Adrenal gland (tissue), 12 donors: ENCODE data around the gene LIN7B. TPM values are rescaled to one million over a fixed set of nuclear protein-coding genes. Genes with fewer than 3 reads are reported as not detected.
A peak's percentile ranks its signal among the peaks of the same experiment; 100 is the strongest.

Source experiments
- DNase-seq, 7 donors: peaks; one replicate each; pipeline ENCODE4 v3.0.0-alpha.2; 2019 to 2020
- H3K27ac ChIP-seq, 5 donors: fragments of 200-600 bp; sonication (generic) in 4 of 5; 1 replicate in 3 of 5; 2 replicates in 2 of 5; pipeline versions ENCODE4 v1.5.1 to v1.8.0; 2016 to 2020; ENCODE audit warnings: mild to moderate bottlenecking in 1 of 5
- H3K27me3 ChIP-seq: fragments of 200-600 bp; 2 replicates; pipeline ENCODE4 v1.8.0; 2021
- H3K36me3 ChIP-seq, 2 donors: fragments of 200-600 bp; replicated peaks in 1 of 2; 1 replicate in 1 of 2; 2 replicates in 1 of 2; pipeline versions ENCODE4 v1.5.1 to v1.8.0; 2018 to 2022
- H3K4me1 ChIP-seq, 2 donors: fragments of 200-600 bp; replicated peaks in 1 of 2; 1 replicate in 1 of 2; 2 replicates in 1 of 2; pipeline versions ENCODE4 v1.5.1 to v1.8.0; 2018 to 2021
- H3K4me3 ChIP-seq, 4 donors: fragments of 200-600 bp; sonication (generic) in 3 of 4; one replicate each; pipeline ENCODE4 v1.5.1; 2016 to 2018
- H3K9me3 ChIP-seq, 3 donors: fragments of 200-600 bp; sonication (generic) in 1 of 3; replicated peaks in 1 of 3; 1 replicate in 2 of 3; 2 replicates in 1 of 3; pipeline versions ENCODE4 v1.5.1 to v1.8.0; 2016 to 2021
- POLR2A ChIP-seq, 2 donors: fragments of 450-650 bp; IDR thresholded peaks; one replicate each; pipeline ENCODE4 v1.6.1; 2017; ENCODE audit warnings: antibody characterized with exemption in 2 of 2, mild to moderate bottlenecking in 2 of 2, moderate library complexity in 1 of 2
- WGBS, 4 donors: extraction: QIAGEN DNeasy Blood & Tissue Kit in 2 of 4; methylation state at CpG; one replicate each; pipeline versions ENCODE4 v1.1.5 to v1.1.7; 2013 to 2017; 5-methylcytosine and 5-hydroxymethylcytosine counted together
- intact Hi-C, 2 donors: fragments of 100-400 bp; cut with DNase I; formaldehyde crosslinking; loops; one replicate each; pipeline versions ENCODE4 v1.14.1 to v1.15.0; 2022 to 2023
- polyA plus RNA-seq, 3 donors: library from polyadenylated mRNA; stranded (reverse); fragments of 200-250 nt in 2 of 3; fragments of 350-450 nt in 1 of 3; fragmentation: Illumina TruSeq in 1 of 3; extraction: RNeasy Lipid Tissue Mini Kit (QIAGEN cat#74804) in 1 of 3; gene quantifications; one replicate each; pipeline ENCODE4 v1.2.3, GENCODE V29; 2013 to 2014
- total RNA-seq, 9 donors: library from RNA; depleted of rRNA in 4 of 9; stranded (reverse); fragments of >200 nt in 4 of 9; fragments of 120-200 nt in 1 of 9; fragmentation: NEBNext Ultra II Directional in 1 of 9; extraction: Animal tissue kit (Norgen Biotek cat#: 25700) in 1 of 9; gene quantifications; one replicate each; pipeline versions ENCODE4 v1.1.0 to v1.2.4, GENCODE V29; 2013 to 2023
- TF ChIP-seq, protein P1 (sequence below), 6 experiments: fragments of 450-650 bp in 4 of 6; fragments of 200-600 bp in 2 of 6; sonication (generic) in 1 of 6; IDR thresholded peaks; 1 replicate in 5 of 6; 2 replicates in 1 of 6; pipeline versions ENCODE4 v1.5.1 to v1.8.0; 2016 to 2021; ENCODE audit warnings: antibody characterized with exemption in 6 of 6, mild to moderate bottlenecking in 2 of 6, moderate library complexity in 1 of 6
- donor health status: healthy with polysubstance abuse.
- donor health status: Bipolar disorder and iron deficiency.
- donor health status: DM: yes; HTN: yes; CAD: no.
- donor health status: DM: no; HTN: no; CAD: no.
- donor health status: DM: no; HTN: no; CAD: no.
- donor health status: DM: yes; HTN: yes; CAD: no.

The LIN7B gene
- total and polyA plus RNA-seq, 12 donors, result 4.4 to 35.2 (median 11.1) TPM

DNA sequence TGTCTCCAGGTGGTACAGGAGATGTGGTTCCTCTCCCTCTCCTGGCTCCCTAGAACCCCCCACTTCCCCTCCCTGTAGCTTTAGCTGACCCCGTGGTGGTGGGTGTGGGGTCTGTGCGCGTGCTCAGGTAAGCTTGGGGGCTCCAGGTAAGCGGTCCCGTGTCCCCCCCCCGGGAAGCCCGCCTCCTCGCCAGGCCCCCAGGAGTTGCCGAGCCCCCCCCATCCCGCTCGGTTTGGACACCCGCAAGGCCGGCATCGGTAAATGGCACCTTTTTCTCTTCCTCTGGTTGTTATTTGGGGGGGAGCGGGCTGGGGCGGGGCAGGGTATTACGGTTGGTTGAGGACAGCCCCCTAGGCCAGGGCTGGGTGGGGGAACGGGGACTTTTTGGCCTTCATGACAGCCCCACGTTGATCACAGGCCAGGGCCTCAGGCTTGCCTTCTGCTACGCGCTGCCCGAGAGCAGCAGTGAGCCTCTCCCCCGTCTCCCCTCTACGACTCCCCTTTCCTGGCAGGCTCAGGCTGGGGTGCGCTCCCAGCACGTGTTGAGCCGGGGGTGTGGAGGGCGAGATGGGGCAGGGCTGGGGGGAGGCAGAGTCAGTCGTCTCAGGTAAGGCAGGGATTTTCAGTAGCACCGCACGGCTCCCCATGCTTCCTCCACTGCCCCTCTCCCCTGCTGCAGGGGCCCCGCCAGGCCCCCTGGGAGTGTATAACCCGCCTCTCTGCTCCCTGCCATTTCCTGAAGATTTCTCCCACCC is 10.7 kb upstream of the LIN7B start:
- H3K4me1 ChIP-seq, result peaks cover 0 to 5% of the 10 kb centered on the region in 2 donors
- peaks cover 0 to 93% of the 10 kb centered on the region in 2 donors for H3K36me3 ChIP-seq
- no peaks in the 10 kb centered on the region for H3K9me3 ChIP-seq
- H3K4me3 ChIP-seq, result no peak overlapping the region
- no peak for DNase-seq
- intact Hi-C loops, result loop anchor here in 1 of 2 donors (5.0 kb wide), 1 partner anchor 44 kb away; no protein-coding TSS in a partner anchor
- WGBS, 4 donors, result 75 to 89% (median 80%) methylated on average over 7 to 33 of the region's 33 CpGs
- TF ChIP-seq, protein P1, sequence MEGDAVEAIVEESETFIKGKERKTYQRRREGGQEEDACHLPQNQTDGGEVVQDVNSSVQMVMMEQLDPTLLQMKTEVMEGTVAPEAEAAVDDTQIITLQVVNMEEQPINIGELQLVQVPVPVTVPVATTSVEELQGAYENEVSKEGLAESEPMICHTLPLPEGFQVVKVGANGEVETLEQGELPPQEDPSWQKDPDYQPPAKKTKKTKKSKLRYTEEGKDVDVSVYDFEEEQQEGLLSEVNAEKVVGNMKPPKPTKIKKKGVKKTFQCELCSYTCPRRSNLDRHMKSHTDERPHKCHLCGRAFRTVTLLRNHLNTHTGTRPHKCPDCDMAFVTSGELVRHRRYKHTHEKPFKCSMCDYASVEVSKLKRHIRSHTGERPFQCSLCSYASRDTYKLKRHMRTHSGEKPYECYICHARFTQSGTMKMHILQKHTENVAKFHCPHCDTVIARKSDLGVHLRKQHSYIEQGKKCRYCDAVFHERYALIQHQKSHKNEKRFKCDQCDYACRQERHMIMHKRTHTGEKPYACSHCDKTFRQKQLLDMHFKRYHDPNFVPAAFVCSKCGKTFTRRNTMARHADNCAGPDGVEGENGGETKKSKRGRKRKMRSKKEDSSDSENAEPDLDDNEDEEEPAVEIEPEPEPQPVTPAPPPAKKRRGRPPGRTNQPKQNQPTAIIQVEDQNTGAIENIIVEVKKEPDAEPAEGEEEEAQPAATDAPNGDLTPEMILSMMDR (IDR thresholded peaks at IDR 0.05), result no peak
- TF ChIP-seq POLR2A (IDR thresholded peaks at IDR 0.05), result no peak
- H3K27me3 ChIP-seq, result no peaks in the 10 kb centered on the region
- H3K27ac ChIP-seq, result no peak overlapping the region

DNA sequence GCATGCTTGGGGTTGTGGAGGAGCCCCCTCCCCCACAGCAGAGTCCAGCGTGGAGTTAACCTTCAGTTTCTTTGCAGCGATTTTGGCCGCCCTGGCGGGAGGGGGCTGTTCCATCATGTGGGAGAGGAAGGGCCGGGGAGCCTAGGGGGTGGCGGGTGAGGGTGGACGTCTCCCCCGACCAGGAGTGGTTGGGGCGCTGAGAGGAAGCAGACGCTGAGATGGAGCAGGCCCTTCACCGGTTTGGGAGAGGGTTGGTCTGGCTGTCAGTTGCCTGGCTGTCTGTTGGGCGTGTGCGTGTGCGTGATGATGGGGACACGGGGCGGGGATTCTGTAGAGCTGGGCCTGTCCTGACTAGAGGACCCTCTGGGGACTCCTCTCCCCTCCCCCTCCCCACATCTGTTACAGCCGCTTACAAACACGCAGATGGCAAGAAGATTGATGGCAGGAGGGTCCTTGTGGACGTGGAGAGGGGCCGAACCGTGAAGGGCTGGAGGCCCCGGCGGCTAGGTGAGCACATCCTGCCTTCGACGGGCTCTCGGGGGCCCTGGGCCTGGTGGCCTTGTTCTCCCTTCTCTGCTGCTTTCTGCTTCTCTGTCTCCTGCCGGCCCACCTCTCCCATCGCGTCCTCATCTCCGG is 9.8 kb upstream of the LIN7B start:
- H3K36me3 ChIP-seq, result peaks cover 0 to 93% of the 10 kb centered on the region in 2 donors
- WGBS, 4 donors, result 69 to 74% (median 74%) methylated on average over 23 to 30 of the region's 30 CpGs

DNA sequence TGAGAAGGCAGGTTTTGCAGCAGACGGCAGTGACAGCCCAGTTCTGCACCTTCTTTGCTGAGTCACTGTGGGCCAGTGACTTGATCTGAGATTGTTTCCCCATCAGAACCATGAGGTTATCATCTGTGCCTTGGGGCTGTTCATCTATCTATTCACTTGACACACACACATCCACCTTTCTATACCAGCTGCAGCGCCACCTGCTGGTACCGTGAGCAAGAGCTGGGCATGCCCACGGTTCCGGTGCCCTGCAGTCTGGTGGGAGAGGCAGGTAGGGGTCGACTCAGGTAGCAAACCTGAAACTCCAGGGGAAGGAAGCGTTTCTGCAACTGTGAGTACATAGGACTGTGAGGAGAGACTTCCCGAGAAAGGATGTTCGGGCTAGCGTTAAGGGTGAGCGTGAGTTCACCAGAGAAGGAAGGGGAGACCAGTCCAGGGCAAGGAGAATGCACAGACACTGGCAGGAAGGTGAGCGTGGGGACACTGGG is 7.5 kb upstream of the LIN7B start:
- intact Hi-C loops, result no loop called here
- no peaks in the 10 kb centered on the region for H3K9me3 ChIP-seq
- peaks cover 0 to 70% of the 10 kb centered on the region in 2 donors for H3K36me3 ChIP-seq
- H3K27ac ChIP-seq, result no peak overlapping the region
- 51 to 66% (median 57%) methylated on average over 11 to 12 of the region's 12 CpGs for WGBS, 4 donors
- DNase-seq, result peak in 6 of 7 donors; percentile 48 to 86 (median 68)
- TF ChIP-seq POLR2A (IDR thresholded peaks at IDR 0.05), result no peak
- TF ChIP-seq, protein P1 (IDR thresholded peaks at IDR 0.05), result peak; percentile 45 to 73 (median 67)
- H3K4me1 ChIP-seq, result peaks cover 0 to 16% of the 10 kb centered on the region in 2 donors
- H3K27me3 ChIP-seq, result no peaks in the 10 kb centered on the region
- H3K4me3 ChIP-seq, result no peak overlapping the region

More for the DNA sequence above, 9.8 kb upstream of the LIN7B start:
- no peaks in the 10 kb centered on the region for H3K27me3 ChIP-seq
- no peak overlapping the region for H3K27ac ChIP-seq
- DNase-seq, result no peak
- no peak overlapping the region for H3K4me3 ChIP-seq
- peaks cover 0 to 5% of the 10 kb centered on the region in 2 donors for H3K4me1 ChIP-seq
- no peaks in the 10 kb centered on the region for H3K9me3 ChIP-seq
- TF ChIP-seq POLR2A (IDR thresholded peaks at IDR 0.05), result no peak
- TF ChIP-seq, protein P1 (IDR thresholded peaks at IDR 0.05), result no peak
- intact Hi-C loops, result loop anchor here in 1 of 2 donors (5.0 kb wide), 1 partner anchor 43 kb away; no protein-coding TSS in a partner anchor
